HEK293T (cell line): ENCODE data around the gene MBLAC2.

Experiments used
- BHLHE40 ChIP-seq: fragments of 450-650 bp; IDR thresholded peaks from 2 replicates; pipeline ENCODE4 v1.6.1; 2016; ENCODE audit warnings: mild to moderate bottlenecking, moderate library complexity, borderline replicate concordance
- SP1 ChIP-seq: fragments of 450-650 bp; IDR thresholded peaks from 2 replicates; pipeline ENCODE4 v1.6.1; 2017

- TF ChIP-seq SP1 = no peak
- TF ChIP-seq BHLHE40 = no peak
Measured at GRCh38 chr5:90438100-90438499, 36.5 kb downstream of the MBLAC2 start.
